Right ventricle myocardium inferior (tissue), 1 donor: ENCODE data around the gene SRSF7. TPM values are rescaled to one million over a fixed set of nuclear protein-coding genes. Genes with fewer than 3 reads are reported as not detected.
"Not testable (repeated sequence)": the region's sequence is repeated elsewhere in the genome, so short reads cannot be mapped to it uniquely, and the experiment has no call there.

Experiments used
- ATAC-seq: fragments of 200-7000 bp; cut with Tn5 transposase; one replicate; pipeline ENCODE4 v1.9.1; 2020; ENCODE audit warnings: mild to moderate bottlenecking, moderate library complexity
- DNase-seq: peaks from one replicate; pipeline ENCODE4 v3.0.0; 2021; ENCODE audit errors: missing footprints
- intact Hi-C: fragments of 100-400 bp; cut with DNase I; formaldehyde crosslinking; loops from one replicate; pipeline ENCODE4 v1.11.0; 2022
- total RNA-seq: library from RNA; stranded (reverse); fragmentation: NEBNext Ultra II Directional; extraction: Animal tissue kit (Norgen Biotek cat#: 25700); gene quantifications from one replicate; pipeline ENCODE4 v1.2.1, GENCODE V29; 2021
- donor health status: DM: no; HTN: yes; CAD: no; lungs with severe emphysema.

The SRSF7 gene
- total RNA-seq, 1 donor from 2014 or later = 49.7 TPM

DNA sequence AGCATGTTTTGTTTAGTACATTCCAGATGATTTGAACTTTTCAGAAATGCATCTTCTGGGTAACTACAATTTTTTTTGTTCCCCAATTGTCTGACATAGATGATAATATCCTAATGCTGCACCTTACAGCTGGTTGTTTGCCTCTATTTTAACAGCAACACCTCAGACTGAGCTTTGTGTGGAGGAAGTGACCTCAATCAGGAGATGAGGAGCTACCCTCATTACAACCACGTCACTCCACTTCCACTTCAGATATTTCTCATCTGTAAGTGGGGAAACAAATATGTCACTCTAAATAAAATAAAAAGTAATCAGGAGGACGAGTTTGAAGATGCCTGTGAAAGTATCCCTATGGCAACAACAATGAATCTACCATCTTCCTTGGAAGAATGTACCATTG, 12.1 kb upstream of the SRSF7 start:
- intact Hi-C loops = no loop called here
- DNase-seq (no peak), ATAC-seq (no peak)

- DNase-seq, intact Hi-C loops, ATAC-seq: not testable (repeated sequence)
These were observed 4.7 kb upstream of the SRSF7 start for GRCh38 chr2:38755891-38756290.

- intact Hi-C loops = loop anchor here (5.0 kb wide), 1 partner anchor 377 kb away; the partner anchor contains the start of gene ATL2
- DNase-seq = no peak
- ATAC-seq = no peak
These were observed 3.3 kb upstream of the SRSF7 start for GRCh38 chr2:38754506-38754905.

DNA sequence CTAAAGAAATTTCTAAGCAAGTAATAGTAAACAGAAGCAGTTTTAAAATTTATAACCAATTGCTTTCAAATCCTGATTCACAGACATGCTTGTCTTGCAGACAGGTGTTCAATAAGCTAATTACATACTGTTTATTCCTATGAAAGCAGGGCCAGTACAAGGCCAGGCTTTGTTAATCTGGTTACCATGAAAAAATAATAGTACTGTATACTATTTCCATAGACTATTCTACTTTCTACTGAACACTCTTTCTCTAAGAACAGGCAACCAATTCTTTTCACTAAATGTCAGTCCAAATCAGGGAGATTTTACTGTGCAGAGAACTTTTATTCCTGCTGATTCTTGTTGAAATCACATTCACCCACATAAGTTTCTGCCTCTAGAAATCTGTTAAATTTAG, 2.9 kb upstream of the SRSF7 start:
- intact Hi-C loops = loop anchor here (5.0 kb wide), 1 partner anchor 377 kb away; the partner anchor contains the start of gene ATL2
- ATAC-seq (no peak), DNase-seq (no peak)

DNA sequence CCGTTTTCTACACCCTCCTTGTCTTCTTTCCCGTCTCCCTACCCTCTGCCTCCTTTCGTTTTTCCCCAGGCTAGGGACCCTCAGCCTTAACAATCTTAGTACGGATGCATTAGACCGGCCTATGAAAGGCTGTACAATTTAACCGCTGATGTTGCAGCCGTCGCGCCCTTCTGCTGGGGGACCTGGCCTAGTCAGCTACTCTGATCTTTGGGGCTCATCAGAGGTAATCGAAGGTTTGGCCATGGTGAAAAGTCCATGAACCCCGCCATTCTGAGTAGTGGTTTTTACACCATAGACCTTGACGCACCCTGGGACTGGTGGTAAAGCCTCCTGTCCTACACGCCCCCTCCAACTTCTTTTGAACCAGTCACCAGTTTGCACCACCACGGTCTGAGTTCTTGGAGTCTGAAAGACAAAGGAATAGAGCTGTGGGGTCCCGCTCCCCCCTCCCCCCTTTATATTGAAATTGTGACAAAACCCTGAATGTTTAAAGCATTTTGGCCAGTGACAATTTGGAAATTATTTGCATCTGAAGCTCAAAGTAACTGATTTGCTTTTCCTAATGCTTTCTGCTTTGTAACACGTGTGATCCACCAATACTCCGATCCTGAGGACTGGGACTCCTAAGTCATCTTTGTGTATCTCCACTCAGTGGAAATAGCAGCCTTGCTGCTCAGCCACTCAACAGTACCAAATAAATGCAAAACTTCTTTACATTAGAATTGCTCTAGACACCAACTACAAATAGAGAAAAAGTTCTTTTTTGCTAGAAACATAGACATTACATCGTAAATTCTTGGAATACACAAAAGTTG, 642 bp upstream of the SRSF7 start:
- intact Hi-C loops = loop anchor here (5.0 kb wide), 1 partner anchor 375 kb away; the partner anchor contains the start of gene ATL2
- DNase-seq (peak; percentile 69), ATAC-seq (no peak)

- ATAC-seq (peak; percentile 84), DNase-seq (peak; percentile 69)
- intact Hi-C loops = loop anchor here (5.0 kb wide), 1 partner anchor 373 kb away; the partner anchor contains the start of gene ATL2
These were observed 910 bp downstream of the SRSF7 start for GRCh38 chr2:38750011-38750890.

DNA sequence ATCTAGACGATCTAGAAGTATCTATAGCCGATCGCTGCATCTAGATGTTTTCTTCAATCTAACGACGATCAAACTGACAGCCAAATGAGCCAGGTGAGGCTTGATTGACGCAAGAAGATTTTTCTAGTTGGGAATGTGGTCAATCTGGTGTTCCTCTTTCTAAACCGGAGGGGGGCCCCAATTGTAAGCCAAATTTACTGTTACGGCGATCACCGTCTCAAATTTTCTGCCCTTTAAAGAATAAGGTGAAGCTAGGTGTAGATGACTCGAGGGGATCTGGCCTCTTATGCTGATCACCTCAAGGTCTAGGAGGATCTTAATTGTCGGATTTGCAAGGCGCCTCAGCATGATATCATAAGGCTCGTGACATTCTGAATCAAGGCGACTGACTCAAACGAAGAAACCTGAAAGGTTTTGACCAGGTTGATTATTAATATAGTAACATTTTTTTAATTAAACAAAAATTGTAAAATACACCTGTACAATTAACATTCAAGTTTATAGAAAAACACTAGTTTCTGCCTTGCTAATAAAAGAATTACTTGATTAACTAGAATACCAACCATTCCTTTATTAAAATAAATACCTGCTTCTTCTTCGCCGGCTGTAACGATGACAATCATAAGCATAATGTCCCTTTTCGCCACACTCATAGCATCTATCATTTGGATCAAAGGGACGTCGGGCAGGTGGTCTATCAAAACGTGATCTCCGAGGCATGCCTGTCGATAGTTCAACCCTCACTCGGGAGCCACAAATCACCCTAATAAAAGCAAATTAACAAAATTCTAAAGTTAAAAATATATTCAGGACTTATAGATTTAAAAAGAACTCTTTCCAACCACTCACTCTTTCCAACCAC, 2.0 kb downstream of the SRSF7 start:
- ATAC-seq (no peak), DNase-seq (no peak)
- intact Hi-C loops = loop anchor here (10.0 kb wide), 1 partner anchor 434 kb away; no protein-coding TSS in a partner anchor

DNA sequence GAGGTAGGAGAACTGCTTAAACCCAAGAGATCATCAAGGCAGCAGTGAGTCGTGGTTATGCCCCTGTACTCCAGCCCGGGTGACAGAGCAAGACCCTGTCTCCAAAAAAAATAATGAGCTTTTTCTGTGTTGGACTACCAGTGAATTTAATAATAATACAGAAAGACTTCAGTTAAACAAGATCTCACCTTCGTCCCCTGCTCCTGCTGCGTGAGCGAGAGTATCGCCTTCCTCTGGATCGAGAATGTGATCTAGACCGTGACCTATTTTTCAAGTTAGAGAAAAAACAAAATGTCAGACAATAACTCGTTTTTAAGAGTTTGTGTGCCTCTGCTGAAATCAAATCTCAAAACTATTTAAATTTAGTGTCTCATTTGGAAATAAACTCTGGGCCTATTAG, 2.8 kb downstream of the SRSF7 start:
- no peak for DNase-seq
- intact Hi-C loops = loop anchor here (10.0 kb wide), 1 partner anchor 434 kb away; no protein-coding TSS in a partner anchor
- ATAC-seq = no peak

DNA sequence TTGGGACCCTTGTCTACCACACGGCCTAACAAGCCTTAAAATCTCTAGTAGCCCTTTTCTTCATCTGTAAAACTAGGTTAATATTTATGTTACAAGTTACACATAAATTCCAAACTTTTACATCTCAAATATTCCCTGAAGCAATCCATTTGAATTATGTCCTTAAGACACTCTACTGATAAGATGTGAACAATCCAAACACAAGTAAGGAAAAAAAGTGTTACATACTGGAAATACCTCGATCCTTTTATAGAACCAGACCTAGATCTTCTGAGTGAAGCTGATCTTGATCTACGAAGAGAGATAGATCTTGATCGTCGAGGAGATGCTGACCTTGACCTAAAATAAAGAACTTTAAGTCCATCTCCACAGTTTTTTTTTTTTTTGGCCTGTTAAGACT, 3.3 kb downstream of the SRSF7 start:
- no peak for ATAC-seq
- intact Hi-C loops = loop anchor here (10.0 kb wide), 1 partner anchor 433 kb away; no protein-coding TSS in a partner anchor

GRCh38 chr2:38747007-38747424, 4.1 kb downstream of the SRSF7 start:
- intact Hi-C loops = loop anchor here (10.0 kb wide), 1 partner anchor 432 kb away; no protein-coding TSS in a partner anchor
- DNase-seq (no peak), ATAC-seq (no peak)

More for the DNA sequence above, 3.3 kb downstream of the SRSF7 start:
- no peak for DNase-seq

DNA sequence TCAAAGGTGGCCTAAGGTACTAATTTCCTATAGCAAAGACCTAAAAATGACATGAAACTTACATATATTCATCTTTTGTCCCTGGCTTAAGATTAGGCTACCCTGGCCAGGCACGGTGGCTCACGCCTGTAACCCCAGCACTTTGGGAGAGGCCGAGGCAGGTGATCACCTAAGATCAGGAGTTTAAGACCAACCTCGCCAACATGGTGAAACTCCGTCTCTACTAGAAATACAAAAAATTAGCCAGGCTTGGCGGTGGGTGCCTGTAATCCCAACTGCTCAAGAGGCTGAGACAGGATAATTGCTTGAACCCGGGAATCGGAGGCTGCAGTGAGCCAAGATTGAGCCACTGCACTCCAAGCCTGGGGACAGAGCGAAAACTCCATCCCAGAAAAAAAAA, 5.9 kb downstream of the SRSF7 start:
- DNase-seq = no peak
- intact Hi-C loops = loop anchor here (10.0 kb wide), 1 partner anchor 430 kb away; no protein-coding TSS in a partner anchor

DNA sequence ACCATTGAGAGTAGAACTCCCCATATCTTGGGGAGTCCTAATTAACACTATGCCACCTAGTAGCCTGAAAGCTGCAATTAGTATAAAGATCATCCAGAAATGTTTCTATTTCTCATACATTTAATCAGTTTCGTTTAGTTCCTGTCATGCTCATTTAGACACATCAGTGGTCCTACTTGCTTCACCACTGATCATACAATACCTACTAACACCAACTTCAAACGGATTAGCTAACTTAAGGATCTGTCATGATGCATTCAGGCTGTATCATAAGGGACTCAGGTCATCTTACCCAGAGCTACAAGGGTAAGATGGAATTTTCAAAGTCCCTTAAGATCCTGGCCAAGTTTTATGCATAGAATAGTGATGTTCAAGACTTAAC, 6.8 kb downstream of the SRSF7 start:
- intact Hi-C loops = loop anchor here (5.0 to 10.0 kb wide), 2 partner anchors 207 to 430 kb away; no protein-coding TSS in a partner anchor
- ATAC-seq (no peak), DNase-seq (no peak)

More for the DNA sequence above, 5.9 kb downstream of the SRSF7 start:
- no peak for ATAC-seq

GRCh38 chr2:38743672-38744398, 7.3 kb downstream of the SRSF7 start:
- ATAC-seq (no peak), DNase-seq (no peak)
- intact Hi-C loops = loop anchor here (5.0 to 10.0 kb wide), 2 partner anchors 207 to 429 kb away; no protein-coding TSS in a partner anchor

GRCh38 chr2:38742797-38743559, 8.2 kb downstream of the SRSF7 start:
- no peak for DNase-seq
- no peak for ATAC-seq
- intact Hi-C loops = loop anchor here (5.0 to 10.0 kb wide), 2 partner anchors 206 to 428 kb away; no protein-coding TSS in a partner anchor

DNA sequence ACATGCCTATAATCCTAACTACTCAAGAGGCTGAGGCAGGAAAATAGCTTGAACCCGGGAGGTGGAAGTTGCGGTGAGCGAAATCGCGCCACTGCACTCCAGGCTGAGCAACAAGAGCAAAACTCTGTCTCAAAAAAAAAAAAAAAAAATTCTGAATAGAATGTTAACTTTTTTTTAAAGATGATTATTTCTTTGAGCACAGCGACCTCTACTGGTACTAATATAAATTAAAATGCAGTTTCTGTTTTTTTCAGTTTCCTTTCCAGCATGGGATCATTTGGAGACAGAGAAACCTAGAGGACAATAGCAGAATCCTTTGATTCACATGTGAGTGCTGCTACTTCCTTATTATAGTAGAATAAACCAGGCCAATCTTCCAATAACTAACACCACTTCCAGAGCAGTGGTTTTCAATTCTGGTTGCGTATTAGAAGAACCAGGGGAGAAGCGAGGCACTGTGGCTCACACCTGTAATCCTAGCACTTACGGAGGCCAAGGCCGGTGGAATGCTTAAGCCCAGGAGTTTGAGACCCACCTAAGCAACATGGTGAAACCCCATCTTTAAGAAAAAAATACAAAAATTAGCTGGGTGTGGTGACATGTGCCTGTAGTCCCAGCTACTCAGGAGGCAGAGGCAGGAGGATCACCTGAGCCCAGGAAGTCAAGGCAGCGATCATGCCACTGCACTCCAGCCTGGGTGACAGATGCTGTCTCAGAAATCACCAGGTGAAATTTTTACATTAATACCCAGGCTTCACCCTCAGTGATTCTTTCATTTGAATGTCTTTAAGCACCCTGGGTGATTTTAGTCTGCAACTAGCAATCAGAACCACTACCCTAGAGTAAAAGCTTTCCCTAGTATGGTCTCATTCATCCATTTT, 10.1 kb downstream of the SRSF7 start:
- no peak for ATAC-seq
- DNase-seq = no peak
- intact Hi-C loops = loop anchor here (5.0 to 10.0 kb wide), 2 partner anchors 204 to 426 kb away; no protein-coding TSS in a partner anchor

GRCh38 chr2:38739524-38739923, 11.6 kb downstream of the SRSF7 start:
- DNase-seq (no peak), ATAC-seq (no peak)
- intact Hi-C loops = no loop called here
